Right lobe of liver (tissue), 6 donors: ENCODE results near the gene TBC1D5. TPM values are rescaled to one million over a fixed set of nuclear protein-coding genes. Genes with fewer than 3 reads are reported as not detected.

Source experiments
- ATAC-seq, 4 donors: fragments of 200-7000 bp; cut with Tn5 transposase; one replicate each; pipeline ENCODE4 v1.9.1; 2020; ENCODE audit warnings: mild to moderate bottlenecking in 4 of 4, moderate library complexity in 4 of 4
- DNase-seq, 3 donors: peaks; one replicate each; pipeline ENCODE4 v3.0.0-alpha.2; 2020
- H3K27ac ChIP-seq, 3 donors: fragments of 200-600 bp; one replicate each; pipeline ENCODE4 v1.8.0; 2022
- H3K27me3 ChIP-seq, 2 donors: fragments of 200-600 bp; one replicate each; pipeline ENCODE4 v1.8.0; 2022
- H3K36me3 ChIP-seq, 4 donors: fragments of 200-600 bp; sonication (generic) in 1 of 4; one replicate each; pipeline versions ENCODE4 v1.5.1 to v1.8.0; 2017 to 2022; ENCODE audit warnings: control low read depth in 1 of 4
- H3K4me1 ChIP-seq, 4 donors: fragments of 200-600 bp; sonication (generic) in 1 of 4; one replicate each; pipeline versions ENCODE4 v1.5.1 to v1.8.0; 2017 to 2022; ENCODE audit warnings: control low read depth in 1 of 4
- H3K4me3 ChIP-seq, 3 donors: fragments of 200-600 bp; one replicate each; pipeline ENCODE4 v1.8.0; 2022
- H3K9me3 ChIP-seq, 4 donors: fragments of 200-600 bp; sonication (generic) in 1 of 4; one replicate each; pipeline versions ENCODE4 v1.5.1 to v1.8.0; 2017 to 2022; ENCODE audit warnings: control low read depth in 1 of 4
- CTCF ChIP-seq, 4 donors: fragments of 200-600 bp in 3 of 4; fragments of 450-650 bp in 1 of 4; IDR thresholded peaks; one replicate each; pipeline versions ENCODE4 v1.5.1 to v1.8.0; 2016 to 2022; ENCODE audit warnings: antibody characterized with exemption in 4 of 4, mild to moderate bottlenecking in 2 of 4
- POLR2A ChIP-seq: fragments of 450-650 bp; IDR thresholded peaks from one replicate; pipeline ENCODE4 v1.6.1; 2017; ENCODE audit warnings: antibody characterized with exemption, mild to moderate bottlenecking
- WGBS: methylation state at CpG from one replicate; pipeline ENCODE4 v1.1.6; 2018; ENCODE audit warnings: low coverage, low lambda C conversion rate; ENCODE audit not compliant: insufficient coverage; ENCODE audit errors: missing lambda C conversion rate; 5-methylcytosine and 5-hydroxymethylcytosine counted together
- intact Hi-C, 2 donors: fragments of 100-400 bp; cut with DNase I; formaldehyde crosslinking; loops; one replicate each; pipeline versions ENCODE4 v1.11.2 to v1.14.1; 2022
- total RNA-seq, 6 experiments: library from RNA; depleted of rRNA in 2 of 6; stranded (reverse); fragments of >200 nt in 2 of 6; fragmentation: NEBNext Ultra II Directional in 3 of 6; extraction: Animal tissue kit (Norgen Biotek cat#: 25700) in 3 of 6; gene quantifications; one replicate each; pipeline versions ENCODE4 v1.1.0 to v1.2.4, GENCODE V29; 2016 to 2023
- donor health status: DM: no; HTN: yes; CAD: no.
- donor health status: DM: no; HTN: no; CAD: no.
- donor health status: DM: no; HTN: no; CAD: no.
- donor health status: DM: no; HTN: yes; CAD: no.
- donor health status: DM: no; HTN: yes; CAD: no.

The TBC1D5 gene
- total RNA-seq, 6 experiments from 2014 or later = 21.5 to 33.4 (median 27.7) TPM

- no peak for DNase-seq
- Histone ChIP-seq H3K4me3 (no peak overlapping the region), H3K9me3 (no peaks in the 10 kb centered on the region), H3K36me3 (no peaks in the 10 kb centered on the region), H3K27ac (no peak overlapping the region), H3K4me1 (no peaks in the 10 kb centered on the region), H3K27me3 (no peaks in the 10 kb centered on the region)
- intact Hi-C loops = no loop called here
- no peak for ATAC-seq
- no peak for TF ChIP-seq CTCF (IDR thresholded peaks at IDR 0.05)
- TF ChIP-seq POLR2A = no peak
Observed at GRCh38 chr3:17473761-17474160, 268.7 kb downstream of the TBC1D5 start.

GRCh38 chr3:17469954-17470353, 272.5 kb downstream of the TBC1D5 start:
- Histone ChIP-seq H3K4me3 (no peak overlapping the region), H3K4me1 (no peaks in the 10 kb centered on the region), H3K27me3 (no peaks in the 10 kb centered on the region), H3K36me3 (peaks cover 0 to 6% (median 0%) of the 10 kb centered on the region in 4 donors), H3K9me3 (no peaks in the 10 kb centered on the region), H3K27ac (no peak overlapping the region)
- no peak for TF ChIP-seq POLR2A
- TF ChIP-seq CTCF (IDR thresholded peaks at IDR 0.05) = no peak
- intact Hi-C loops = no loop called here
- ATAC-seq (no peak), DNase-seq (no peak)
- 100% methylated on average over 1 of the region's 1 CpG for WGBS

- TF ChIP-seq POLR2A (no peak), CTCF (IDR thresholded peaks at IDR 0.05) (no peak)
- intact Hi-C loops = no loop called here
- ATAC-seq (no peak), DNase-seq (no peak)
- H3K9me3 ChIP-seq = no peaks in the 10 kb centered on the region
- H3K4me3 ChIP-seq = no peak overlapping the region
- peaks cover 0 to 6% (median 0%) of the 10 kb centered on the region in 4 donors for H3K36me3 ChIP-seq
- no peaks in the 10 kb centered on the region for H3K4me1 ChIP-seq
- no peak overlapping the region for H3K27ac ChIP-seq
- 93% methylated on average over 3 of the region's 3 CpGs for WGBS
- no peaks in the 10 kb centered on the region for H3K27me3 ChIP-seq
Observed at GRCh38 chr3:17469520-17469919, 272.9 kb downstream of the TBC1D5 start.

- Histone ChIP-seq H3K9me3 (no peaks in the 10 kb centered on the region), H3K36me3 (peaks cover 0 to 6% (median 0%) of the 10 kb centered on the region in 4 donors), H3K27me3 (no peaks in the 10 kb centered on the region), H3K27ac (no peak overlapping the region), H3K4me1 (no peaks in the 10 kb centered on the region), H3K4me3 (no peak overlapping the region)
- ATAC-seq = no peak
- intact Hi-C loops = no loop called here
- no peak for TF ChIP-seq CTCF (IDR thresholded peaks at IDR 0.05)
- TF ChIP-seq POLR2A = no peak
- no peak for DNase-seq
- WGBS = 85% methylated on average over 4 of the region's 4 CpGs
Observed at GRCh38 chr3:17466028-17466427, 276.4 kb downstream of the TBC1D5 start.

- ATAC-seq (no peak), DNase-seq (no peak)
- no peak overlapping the region for H3K27ac ChIP-seq
- H3K27me3 ChIP-seq = no peaks in the 10 kb centered on the region
- TF ChIP-seq CTCF (IDR thresholded peaks at IDR 0.05) (no peak), POLR2A (no peak)
- H3K36me3 ChIP-seq = no peaks in the 10 kb centered on the region
- no peaks in the 10 kb centered on the region for H3K4me1 ChIP-seq
- H3K4me3 ChIP-seq = no peak overlapping the region
- WGBS = 52% methylated on average over 3 of the region's 3 CpGs
- intact Hi-C loops = no loop called here
- no peaks in the 10 kb centered on the region for H3K9me3 ChIP-seq
Observed at GRCh38 chr3:17459470-17459993, 282.9 kb downstream of the TBC1D5 start.
